KBM-7 (cell line): ENCODE results near the gene C2CD2.
"Not testable (repeated sequence)": the region's sequence is repeated elsewhere in the genome, so short reads cannot be mapped to it uniquely, and the experiment has no call there.

Experiments
- DNase-seq: peaks from one replicate; pipeline ENCODE4 v3.0.0-alpha.2; 2015
- in situ Hi-C: fragments of 300-500 bp; cut with MboI; formaldehyde crosslinking; loops from 2 replicates; pipeline ENCODE4 v1.14.3; 2020; ENCODE audit warnings: low sequenced_read_pairs, low pct_unique_long_range_greater_than_20kb, mixed read lengths

Gene C2CD2

GRCh38 chr21:41953831-41954653 is at the start of gene C2CD2:
C2CD2 (minus strand) TSS chr21:41954018; CDS start chr21:41953648, 370 bp downstream.
- peak; percentile 51 for DNase-seq
- in situ Hi-C loops = no loop called here

- no peak for DNase-seq
- in situ Hi-C loops = no loop called here
Measured at GRCh38 chr21:42003051-42003461, 49.2 kb upstream of the C2CD2 start.

DNA sequence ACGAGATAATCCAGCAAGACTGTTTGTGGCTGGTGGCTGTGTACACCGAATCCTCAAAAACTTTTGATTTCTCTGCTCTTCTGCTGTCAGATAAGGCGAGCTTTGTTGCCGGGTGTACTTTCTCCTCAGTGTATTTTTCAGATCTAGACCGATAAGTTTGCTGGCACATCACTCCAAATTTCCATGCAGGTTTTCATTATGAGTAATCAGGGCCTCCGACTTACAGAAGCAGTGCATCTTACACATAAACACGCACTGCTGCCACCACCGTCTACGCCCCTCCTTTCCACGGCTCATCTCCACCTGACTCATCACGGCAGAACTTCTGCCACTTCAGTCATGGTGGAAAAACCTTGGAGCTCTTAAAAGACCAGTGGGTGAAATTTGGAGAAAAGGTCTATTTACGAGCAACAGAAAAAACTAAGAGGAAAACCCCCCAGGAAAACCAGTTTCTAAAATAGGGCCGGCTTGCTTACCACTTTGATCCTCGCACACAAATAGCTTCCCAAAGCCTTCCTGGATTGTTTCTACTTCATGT is 48.7 kb upstream of the C2CD2 start:
- in situ Hi-C loops = no loop called here
- no peak for DNase-seq

DNA sequence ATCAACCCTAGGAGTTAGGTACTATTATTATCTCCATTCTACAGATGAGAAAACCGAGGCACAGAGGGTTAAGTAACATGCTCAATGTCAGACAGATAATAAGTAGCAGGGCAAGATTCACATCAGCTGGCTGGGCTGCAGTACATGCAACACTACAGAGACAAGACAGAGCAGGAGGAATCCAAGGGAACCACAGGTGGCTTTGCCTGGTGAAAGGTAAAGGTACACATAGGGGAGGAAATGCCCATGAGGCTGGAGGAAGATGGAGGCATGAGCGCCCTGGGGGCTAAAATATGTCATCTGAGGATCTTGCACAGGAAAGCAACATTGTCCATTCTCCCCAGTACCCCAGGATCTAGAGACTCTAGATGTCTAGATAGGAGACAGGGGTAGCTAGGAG is 48.0 kb upstream of the C2CD2 start:
- in situ Hi-C loops = no loop called here
- no peak for DNase-seq

GRCh38 chr21:42000908-42001307 is 47.1 kb upstream of the C2CD2 start:
- DNase-seq = no peak
- in situ Hi-C loops = no loop called here

GRCh38 chr21:41997657-41998056 is 43.8 kb upstream of the C2CD2 start:
- DNase-seq = no peak
- in situ Hi-C loops = no loop called here

DNA sequence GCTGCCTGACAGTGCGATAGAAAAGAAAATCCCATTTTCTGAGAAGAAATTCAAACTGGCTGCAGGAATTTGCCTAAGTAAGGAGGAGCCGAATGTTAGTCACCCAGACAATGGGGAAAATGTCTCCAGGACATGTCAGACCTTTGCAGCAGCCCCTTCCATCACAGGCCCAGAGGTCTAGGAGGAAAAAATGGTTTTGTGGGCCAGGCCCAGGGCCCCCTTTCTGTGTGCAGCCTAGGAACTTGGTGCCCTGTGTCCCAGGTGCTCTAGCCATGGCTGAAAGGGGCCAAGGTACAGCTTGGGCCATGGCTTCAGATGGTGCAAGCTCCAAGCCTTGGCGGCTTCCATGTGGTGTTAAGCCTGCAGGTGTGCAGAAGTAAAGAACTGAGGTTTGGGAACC is 41.8 kb upstream of the C2CD2 start:
- DNase-seq = no peak
- in situ Hi-C loops = no loop called here

DNA sequence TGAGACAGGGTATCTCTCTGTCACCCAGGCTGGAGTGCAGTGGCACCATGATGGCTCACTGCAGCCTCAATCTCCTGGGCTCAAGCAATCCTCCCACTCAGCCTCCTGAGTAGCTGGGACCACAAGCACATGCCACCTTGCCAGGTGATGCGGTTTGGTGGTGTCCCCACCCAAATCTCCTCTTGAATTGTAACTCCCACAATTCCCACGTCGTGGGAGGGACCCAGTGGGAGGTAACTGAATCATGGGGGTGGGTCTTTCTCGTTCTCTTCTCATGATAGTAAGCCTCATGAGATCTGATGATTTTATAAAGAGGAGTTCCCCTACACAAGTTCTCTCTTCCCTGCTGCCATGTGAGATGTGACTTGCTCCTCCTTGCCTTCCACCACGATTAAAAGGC is 40.8 kb upstream of the C2CD2 start:
- DNase-seq, in situ Hi-C loops: not testable (repeated sequence)

DNA sequence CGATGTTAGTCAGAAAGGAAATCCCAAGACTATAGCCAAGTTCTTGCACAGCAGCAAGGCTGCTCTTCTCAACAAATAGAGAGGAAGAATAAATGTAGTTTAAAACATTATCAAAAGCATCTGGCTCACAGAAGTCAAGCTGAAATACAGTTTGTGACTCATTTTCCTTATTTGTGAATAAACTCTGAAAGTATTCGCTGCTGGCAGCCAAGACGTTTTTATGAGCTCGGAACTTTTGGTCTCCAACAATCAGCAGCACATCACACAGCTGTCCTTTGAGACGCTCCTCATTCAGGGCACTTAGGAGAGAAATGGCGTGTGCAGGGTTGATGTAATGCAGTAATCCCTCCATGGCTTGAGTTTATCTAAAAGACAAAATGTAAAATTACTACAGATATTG is 39.9 kb upstream of the C2CD2 start:
- in situ Hi-C loops = no loop called here
- DNase-seq = no peak

DNA sequence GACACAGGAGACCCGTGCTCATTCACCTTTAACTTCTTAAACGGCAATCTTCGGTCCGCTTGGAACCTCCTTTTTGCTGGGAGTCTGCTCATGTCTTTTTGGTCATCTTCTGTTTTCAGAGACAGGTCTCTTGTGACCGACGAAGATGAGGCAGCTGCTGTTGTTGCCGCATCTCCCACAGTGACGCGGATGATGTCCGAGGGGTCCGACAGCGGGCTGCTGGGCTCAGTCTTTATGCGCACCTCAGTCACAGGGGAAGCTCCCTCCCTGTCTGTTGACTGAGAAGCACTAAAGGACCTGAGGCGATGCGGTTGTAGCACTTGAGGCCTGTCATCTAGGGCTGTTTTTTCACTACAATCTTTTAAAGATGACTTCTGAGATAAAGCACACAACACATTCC is 38.8 kb upstream of the C2CD2 start:
- in situ Hi-C loops = no loop called here
- no peak for DNase-seq

GRCh38 chr21:41991659-41992058 is 37.8 kb upstream of the C2CD2 start:
- in situ Hi-C loops = no loop called here
- DNase-seq = no peak

DNA sequence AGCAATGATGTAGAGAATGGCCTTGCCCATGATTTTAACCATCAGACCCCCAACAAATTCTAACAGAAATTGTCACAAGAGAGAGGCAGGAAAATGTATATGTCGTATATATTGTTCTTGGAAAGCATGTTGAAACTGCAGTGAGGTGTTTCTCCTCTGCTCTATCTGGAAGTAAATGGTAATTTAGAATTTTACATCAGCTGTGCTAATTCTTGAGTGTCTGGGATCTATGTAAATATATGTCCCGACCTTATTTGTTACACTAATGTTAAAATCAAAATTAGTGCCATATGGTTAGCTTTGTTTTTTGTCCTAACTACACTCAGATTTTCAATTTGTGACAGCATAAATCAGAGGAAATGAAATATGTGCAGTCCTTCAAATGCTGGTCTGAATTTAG is 35.9 kb upstream of the C2CD2 start:
- no peak for DNase-seq
- in situ Hi-C loops = no loop called here

DNA sequence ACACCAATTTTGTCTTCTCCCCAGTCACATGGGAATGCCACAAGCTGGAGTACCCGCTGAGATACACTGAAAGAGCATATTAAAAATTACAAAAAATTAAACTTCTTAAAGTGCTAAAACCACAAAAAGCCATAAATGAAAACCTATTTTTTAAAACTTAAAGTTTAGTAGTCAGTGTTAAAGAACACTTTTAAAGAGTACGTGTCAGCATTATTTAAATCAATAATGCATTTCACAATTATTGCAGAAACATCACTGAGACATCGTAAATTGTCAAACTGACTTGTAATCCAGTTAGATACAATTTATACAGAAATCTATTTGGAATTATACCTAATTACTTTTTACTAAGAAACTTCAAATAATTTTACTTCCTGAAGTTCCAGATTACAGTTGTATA is 33.5 kb upstream of the C2CD2 start:
- in situ Hi-C loops = no loop called here
- DNase-seq = no peak

DNA sequence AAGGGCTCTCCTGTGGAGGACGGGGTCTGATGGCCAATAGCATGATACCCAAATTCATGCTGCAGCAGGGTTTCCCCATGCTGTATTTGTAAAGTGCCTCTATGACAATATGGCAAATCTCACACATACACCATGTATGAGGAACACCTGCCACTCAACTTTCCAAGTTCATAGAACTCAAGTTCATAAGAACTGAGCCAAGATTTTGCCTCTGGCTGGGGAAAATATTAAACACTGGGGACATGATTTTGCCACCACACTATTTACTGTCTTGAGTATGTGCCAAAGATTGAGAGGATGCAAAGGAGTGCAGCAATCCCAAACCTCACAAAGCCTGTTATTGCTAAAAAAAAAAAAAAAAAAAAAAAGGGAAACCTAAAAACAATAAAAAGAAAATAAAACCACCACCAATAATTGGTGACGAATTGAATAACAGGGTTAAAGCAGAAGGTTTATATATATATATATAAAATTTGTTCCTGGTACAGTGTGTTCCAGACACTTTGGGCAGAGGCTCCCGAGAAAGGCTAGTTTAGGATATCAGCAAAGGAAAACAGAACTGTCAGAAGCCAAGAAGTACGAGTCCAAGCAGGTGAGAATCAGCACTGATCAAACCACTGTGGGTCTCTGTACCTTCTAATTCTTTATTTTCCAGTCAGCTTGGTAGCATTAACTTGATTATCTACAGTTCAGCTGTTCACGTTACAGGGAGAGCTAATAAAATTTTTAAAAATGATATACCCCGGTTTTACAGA is 32.0 kb upstream of the C2CD2 start:
- in situ Hi-C loops = no loop called here
- no peak for DNase-seq

GRCh38 chr21:41983229-41983628 is 29.4 kb upstream of the C2CD2 start:
- in situ Hi-C loops = no loop called here

DNA sequence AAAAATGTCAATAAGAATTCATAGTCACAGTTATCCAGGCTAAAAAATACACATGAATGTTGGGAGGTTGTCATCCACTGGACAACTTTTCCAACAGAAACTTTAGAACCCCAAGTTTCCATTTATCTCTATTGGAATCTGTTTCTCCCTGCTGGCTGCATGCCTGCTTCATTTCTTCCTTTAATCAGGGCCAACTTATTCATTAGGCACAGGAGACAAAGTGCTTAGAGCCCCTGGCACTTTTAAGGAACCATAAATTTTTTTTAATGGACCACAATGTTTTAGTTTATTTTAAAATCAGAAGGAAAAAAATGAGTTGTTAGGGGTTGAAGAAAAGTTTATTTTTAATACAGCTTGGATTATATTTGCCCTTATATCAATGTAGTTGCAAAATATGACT is 26.7 kb upstream of the C2CD2 start:
- in situ Hi-C loops = no loop called here
- no peak for DNase-seq

More at GRCh38 chr21:41983229-41983628, 29.4 kb upstream of the C2CD2 start:
- DNase-seq = no peak

- in situ Hi-C loops = no loop called here
- DNase-seq = no peak
Measured at GRCh38 chr21:41979751-41980369, 26.0 kb upstream of the C2CD2 start.

DNA sequence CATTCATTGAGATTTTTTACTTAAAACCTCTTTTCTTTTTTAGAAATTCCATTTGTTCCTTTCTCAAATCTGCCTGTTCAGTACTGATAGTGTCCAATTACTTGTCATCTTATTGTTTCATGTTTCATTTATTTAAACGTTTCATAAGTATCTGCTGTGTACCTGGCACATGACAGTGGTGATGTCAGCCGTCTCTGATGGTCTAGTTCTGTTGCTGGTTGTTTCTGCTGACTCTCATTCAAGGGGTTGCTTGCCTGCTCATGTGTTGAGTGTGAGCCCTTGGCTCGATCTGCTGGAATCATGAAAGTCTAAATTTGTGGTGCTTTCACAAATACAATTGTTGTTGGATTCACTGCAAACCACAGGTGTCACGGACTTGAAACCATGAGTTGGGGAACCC is 25.5 kb upstream of the C2CD2 start:
- no peak for DNase-seq
- in situ Hi-C loops = no loop called here

DNA sequence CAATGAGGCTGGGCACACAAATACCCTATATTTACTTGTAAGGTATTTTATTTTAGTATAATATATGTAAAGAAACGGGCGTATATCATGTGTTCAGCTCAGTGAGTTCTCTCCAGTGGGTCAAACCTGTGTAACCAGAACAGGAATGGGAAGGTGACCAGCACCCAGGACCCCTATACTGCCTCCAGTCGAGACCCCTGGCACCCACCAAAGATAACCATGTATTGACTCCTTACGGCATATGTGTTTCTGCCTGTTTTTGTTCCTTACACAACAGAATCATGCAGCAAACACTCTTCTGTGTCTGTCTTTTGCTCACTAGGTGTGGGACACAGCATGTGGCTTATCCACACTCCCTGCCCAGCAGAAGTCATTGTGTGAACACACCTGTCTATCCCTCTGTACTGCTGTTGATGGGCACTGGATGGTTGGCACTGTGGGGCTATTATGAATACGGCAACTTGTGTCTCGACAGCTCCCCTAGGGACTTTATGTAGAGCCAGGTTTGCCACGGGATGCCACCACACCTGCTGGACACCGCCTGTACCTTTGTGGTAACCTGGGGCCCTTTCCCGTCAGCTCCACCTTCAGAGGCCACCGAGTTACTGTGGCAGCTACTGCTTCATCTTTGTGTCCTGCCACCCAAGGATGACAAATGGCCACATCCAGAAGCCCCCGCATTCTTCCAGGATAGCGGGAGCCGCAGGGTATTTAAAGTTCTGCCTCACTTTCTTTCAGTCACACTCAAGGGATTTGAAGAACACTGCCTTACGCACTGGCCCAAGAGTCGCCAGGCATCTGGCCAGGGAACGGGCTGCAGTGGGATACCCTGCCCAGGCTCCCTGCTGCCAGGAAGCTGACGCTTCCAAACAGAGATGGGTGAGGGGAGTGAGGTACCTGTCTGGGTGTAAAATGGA is 23.5 kb upstream of the C2CD2 start:
- no peak for DNase-seq
- in situ Hi-C loops = no loop called here
